A549 (cell line): ENCODE data around the gene C1QTNF2.

Experiments
- CHD2 ChIP-seq: fragments of 150-350 bp; IDR thresholded peaks from 2 replicates; pipeline ENCODE4 v1.6.1; 2014; ENCODE audit warnings: low read length; ENCODE audit not compliant: partially characterized antibody
- EP300 ChIP-seq, 2 experiments: fragments of >200 bp; sonication (Bioruptor Twin); formaldehyde crosslinking; IDR thresholded peaks; 2 replicates in 1 of 2; 3 replicates in 1 of 2; pipeline ENCODE4 v1.6.1; 2016 to 2017
- KDM5A ChIP-seq: fragments of 200-600 bp; sonication (generic); IDR thresholded peaks from 2 replicates; pipeline ENCODE4 v1.6.1; 2016; ENCODE audit warnings: antibody characterized with exemption, mild to moderate bottlenecking
- MAFK ChIP-seq: fragments of 450-650 bp; IDR thresholded peaks from 2 replicates; pipeline ENCODE4 v1.6.1; 2014; ENCODE audit not compliant: partially characterized antibody
- MYC ChIP-seq: IDR thresholded peaks from 2 replicates; pipeline ENCODE4 v1.6.1; 2012; ENCODE audit warnings: mild to moderate bottlenecking, inconsistent platforms, low read length, improper control_type of control experiment, borderline replicate concordance
- POLR2A ChIP-seq: IDR thresholded peaks from 2 replicates; pipeline ENCODE4 v1.6.1; 2012; ENCODE audit warnings: mild to moderate bottlenecking, low read length
- RAD21 ChIP-seq, 2 experiments: fragments of >200 bp in 1 of 2; sonication (Bioruptor Twin) in 1 of 2; formaldehyde crosslinking in 1 of 2; IDR thresholded peaks in 1 of 2; conservative IDR thresholded peaks in 1 of 2; 2 replicates in 1 of 2; 3 replicates in 1 of 2; pipeline ENCODE4 v1.6.1; 2012 to 2018; ENCODE audit warnings: inconsistent platforms in 1 of 2
- TF ChIP-seq, protein P1 (sequence below): fragments of >200 bp; sonication (Bioruptor Twin); formaldehyde crosslinking; IDR thresholded peaks from 3 replicates; pipeline ENCODE4 v1.5.1; 2016

- TF ChIP-seq POLR2A = no peak
- TF ChIP-seq KDM5A = no peak
- TF ChIP-seq, protein P1, sequence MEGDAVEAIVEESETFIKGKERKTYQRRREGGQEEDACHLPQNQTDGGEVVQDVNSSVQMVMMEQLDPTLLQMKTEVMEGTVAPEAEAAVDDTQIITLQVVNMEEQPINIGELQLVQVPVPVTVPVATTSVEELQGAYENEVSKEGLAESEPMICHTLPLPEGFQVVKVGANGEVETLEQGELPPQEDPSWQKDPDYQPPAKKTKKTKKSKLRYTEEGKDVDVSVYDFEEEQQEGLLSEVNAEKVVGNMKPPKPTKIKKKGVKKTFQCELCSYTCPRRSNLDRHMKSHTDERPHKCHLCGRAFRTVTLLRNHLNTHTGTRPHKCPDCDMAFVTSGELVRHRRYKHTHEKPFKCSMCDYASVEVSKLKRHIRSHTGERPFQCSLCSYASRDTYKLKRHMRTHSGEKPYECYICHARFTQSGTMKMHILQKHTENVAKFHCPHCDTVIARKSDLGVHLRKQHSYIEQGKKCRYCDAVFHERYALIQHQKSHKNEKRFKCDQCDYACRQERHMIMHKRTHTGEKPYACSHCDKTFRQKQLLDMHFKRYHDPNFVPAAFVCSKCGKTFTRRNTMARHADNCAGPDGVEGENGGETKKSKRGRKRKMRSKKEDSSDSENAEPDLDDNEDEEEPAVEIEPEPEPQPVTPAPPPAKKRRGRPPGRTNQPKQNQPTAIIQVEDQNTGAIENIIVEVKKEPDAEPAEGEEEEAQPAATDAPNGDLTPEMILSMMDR = no peak
- no peak for TF ChIP-seq MAFK
- TF ChIP-seq RAD21 (conservative IDR thresholded peaks at IDR 0.05 in 1 of 2, IDR thresholded peaks at IDR 0.05 in 1 of 2) = no peak
- TF ChIP-seq CHD2 = no peak
- TF ChIP-seq MYC = no peak
- TF ChIP-seq EP300 (IDR thresholded peaks at IDR 0.05) = no peak
These were observed 9.1 kb upstream of the C1QTNF2 start for GRCh38 chr5:160379511-160379910.
